DOHH2 (cell line): Measurements from ENCODE around the gene MIPOL1.

Experiments used
- H3F3A ChIP-seq: fragments of 200-600 bp; sonication (generic), shearing (Covaris generic); 2 replicates; pipeline ENCODE4 v1.6.0; 2016; ENCODE audit warnings: antibody characterized with exemption, mild to moderate bottlenecking; ENCODE audit not compliant: control insufficient read depth, insufficient read depth
- H3K27ac ChIP-seq: fragments of 200-600 bp; sonication (generic); 2 replicates; pipeline ENCODE4 v1.5.1; 2014; ENCODE audit warnings: low read depth, mild to moderate bottlenecking, low read length, moderate library complexity
- H3K27me3 ChIP-seq: fragments of 200-600 bp; sonication (generic); 2 replicates; pipeline ENCODE4 v1.6.1; 2014; ENCODE audit warnings: mild to moderate bottlenecking, low read length, mixed read lengths; ENCODE audit not compliant: control insufficient read depth
- H3K36me3 ChIP-seq: fragments of 200-600 bp; sonication (generic); 2 replicates; pipeline ENCODE4 v1.6.1; 2014; ENCODE audit warnings: mild to moderate bottlenecking, low read length, moderate library complexity, mixed read lengths; ENCODE audit not compliant: control insufficient read depth
- H3K4me1 ChIP-seq: fragments of 200-600 bp; sonication (generic); 2 replicates; pipeline ENCODE4 v1.6.1; 2014; ENCODE audit warnings: mild to moderate bottlenecking, low read length, mixed read lengths; ENCODE audit not compliant: control insufficient read depth
- H3K4me2 ChIP-seq: fragments of 200-600 bp; sonication (generic); 2 replicates; pipeline ENCODE4 v1.6.0; 2014; ENCODE audit warnings: mild to moderate bottlenecking, low read length, moderate library complexity
- H3K4me3 ChIP-seq: fragments of 200-600 bp; sonication (generic); 2 replicates; pipeline ENCODE4 v1.5.1; 2014; ENCODE audit warnings: mild to moderate bottlenecking, low read length, mixed read lengths
- H3K79me2 ChIP-seq: fragments of 200-600 bp; sonication (generic); 2 replicates; pipeline ENCODE4 v1.6.1; 2014; ENCODE audit warnings: mild to moderate bottlenecking, low read length, mixed read lengths; ENCODE audit not compliant: control insufficient read depth
- H3K9me2 ChIP-seq: fragments of 200-600 bp; sonication (generic); replicated peaks from 2 replicates; pipeline ENCODE4 v1.6.1; 2014; ENCODE audit warnings: mild to moderate bottlenecking, low read length, mixed read lengths; ENCODE audit not compliant: control insufficient read depth
- H3K9me3 ChIP-seq: fragments of 200-600 bp; sonication (generic); 2 replicates; pipeline ENCODE4 v1.6.1; 2014; ENCODE audit warnings: antibody characterized with exemption, low read length, mixed read lengths; ENCODE audit not compliant: control insufficient read depth, insufficient read depth
- H4K20me1 ChIP-seq: fragments of 200-600 bp; sonication (generic); 2 replicates; pipeline ENCODE4 v1.6.0; 2014; ENCODE audit warnings: low read depth, mild to moderate bottlenecking, antibody characterized with exemption, low read length, moderate library complexity; ENCODE audit not compliant: control insufficient read depth, insufficient read depth
- CTCF ChIP-seq: fragments of 200-600 bp; sonication (generic); IDR thresholded peaks from one replicate; pipeline ENCODE4 v1.5.1; 2014; ENCODE audit warnings: antibody characterized with exemption, mild to moderate bottlenecking, low read depth, low read length; ENCODE audit not compliant: poor library complexity, severe bottlenecking
- EZH2phosphoT487 ChIP-seq: fragments of 200-600 bp; sonication (generic); IDR thresholded peaks from 2 replicates; pipeline ENCODE4 v1.6.1; 2017; ENCODE audit warnings: borderline replicate concordance, mild to moderate bottlenecking, antibody characterized with exemption, low read length, moderate library complexity, mixed read lengths

MIPOL1 gene

GRCh38 chr14:37585971-37586796, 388.4 kb downstream of the MIPOL1 start:
- Histone ChIP-seq H3K36me3 (no peaks in the 10 kb centered on the region), H4K20me1 (no peaks in the 10 kb centered on the region), H3K4me1 (no peaks in the 10 kb centered on the region), H3K79me2 (no peaks in the 10 kb centered on the region), H3K27me3 (no peaks in the 10 kb centered on the region), H3K9me3 (peaks cover 6% of the 10 kb centered on the region; the same call in 1 of the 2 replicates), H3F3A (no peaks in the 10 kb centered on the region), H3K27ac (no peak overlapping the region), H3K4me3 (no peak overlapping the region), H3K9me2 (no peaks in the 10 kb centered on the region), H3K4me2 (no peak overlapping the region)
- TF ChIP-seq CTCF = no peak
- no peak for TF ChIP-seq EZH2phosphoT487

- TF ChIP-seq EZH2phosphoT487 = no peak
- TF ChIP-seq CTCF = no peak
- no peaks in the 10 kb centered on the region for H3K27me3 ChIP-seq
- H3F3A ChIP-seq = no peaks in the 10 kb centered on the region
Observed at GRCh38 chr14:37586797-37587130, 389.0 kb downstream of the MIPOL1 start.

GRCh38 chr14:37587131-37587803, 389.5 kb downstream of the MIPOL1 start:
- Histone ChIP-seq H4K20me1 (no peaks in the 10 kb centered on the region), H3K27ac (no peak overlapping the region), H3K9me3 (peaks cover 6% of the 10 kb centered on the region; the same call in 1 of the 2 replicates), H3K27me3 (no peaks in the 10 kb centered on the region), H3K4me3 (no peak overlapping the region), H3F3A (no peaks in the 10 kb centered on the region), H3K4me2 (no peak overlapping the region), H3K36me3 (no peaks in the 10 kb centered on the region), H3K79me2 (no peaks in the 10 kb centered on the region), H3K4me1 (no peaks in the 10 kb centered on the region), H3K9me2 (no peaks in the 10 kb centered on the region)
- TF ChIP-seq CTCF (no peak), EZH2phosphoT487 (no peak)

More at GRCh38 chr14:37586797-37587130, 389.0 kb downstream of the MIPOL1 start:
- H3K9me2 ChIP-seq = no peaks in the 10 kb centered on the region
- no peak overlapping the region for H3K4me2 ChIP-seq
- H3K4me3 ChIP-seq = no peak overlapping the region
- H3K79me2 ChIP-seq = no peaks in the 10 kb centered on the region
- no peak overlapping the region for H3K27ac ChIP-seq
- H3K36me3 ChIP-seq = no peaks in the 10 kb centered on the region
- H3K4me1 ChIP-seq = no peaks in the 10 kb centered on the region
- no peaks in the 10 kb centered on the region for H4K20me1 ChIP-seq
- H3K9me3 ChIP-seq = peaks cover 6% of the 10 kb centered on the region; the same call in 1 of the 2 replicates
